DND-41 (cell line): Measurements from ENCODE around the gene C10orf120.

ENCODE experiments used
- EZH2 ChIP-seq: IDR thresholded peaks from 3 replicates; pipeline ENCODE4 v1.6.1; 2012; ENCODE audit warnings: borderline replicate concordance, low read depth, mild to moderate bottlenecking, moderate library complexity, low read length, inconsistent platforms; ENCODE audit not compliant: severe bottlenecking
- TF ChIP-seq, protein P1 (sequence below): IDR thresholded peaks from 2 replicates; pipeline ENCODE4 v1.5.1; 2012; ENCODE audit warnings: borderline replicate concordance, low read length, moderate library complexity, mild to moderate bottlenecking; ENCODE audit not compliant: poor library complexity, severe bottlenecking; ENCODE audit errors: extremely low read depth

DNA sequence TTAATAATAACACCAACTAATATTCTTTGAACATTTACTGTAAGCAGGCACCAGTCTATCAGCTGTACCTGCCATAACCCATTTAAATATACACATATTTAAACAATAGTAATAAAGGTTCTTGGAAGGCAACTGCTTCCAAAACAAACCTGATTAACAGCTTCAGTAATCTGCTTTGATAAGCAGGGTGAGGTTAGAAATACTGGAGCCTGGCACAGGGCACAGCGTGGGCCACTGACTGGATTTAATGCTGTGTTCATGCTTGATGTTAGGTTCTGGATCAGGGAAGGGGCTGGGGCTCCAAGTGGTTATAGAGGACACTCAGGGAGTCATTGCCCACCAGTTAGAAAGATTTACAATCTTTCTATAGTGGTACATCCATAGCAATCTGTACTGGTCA lies 10.9 kb upstream of the C10orf120 start:
- TF ChIP-seq EZH2: no peak
- TF ChIP-seq, protein P1, sequence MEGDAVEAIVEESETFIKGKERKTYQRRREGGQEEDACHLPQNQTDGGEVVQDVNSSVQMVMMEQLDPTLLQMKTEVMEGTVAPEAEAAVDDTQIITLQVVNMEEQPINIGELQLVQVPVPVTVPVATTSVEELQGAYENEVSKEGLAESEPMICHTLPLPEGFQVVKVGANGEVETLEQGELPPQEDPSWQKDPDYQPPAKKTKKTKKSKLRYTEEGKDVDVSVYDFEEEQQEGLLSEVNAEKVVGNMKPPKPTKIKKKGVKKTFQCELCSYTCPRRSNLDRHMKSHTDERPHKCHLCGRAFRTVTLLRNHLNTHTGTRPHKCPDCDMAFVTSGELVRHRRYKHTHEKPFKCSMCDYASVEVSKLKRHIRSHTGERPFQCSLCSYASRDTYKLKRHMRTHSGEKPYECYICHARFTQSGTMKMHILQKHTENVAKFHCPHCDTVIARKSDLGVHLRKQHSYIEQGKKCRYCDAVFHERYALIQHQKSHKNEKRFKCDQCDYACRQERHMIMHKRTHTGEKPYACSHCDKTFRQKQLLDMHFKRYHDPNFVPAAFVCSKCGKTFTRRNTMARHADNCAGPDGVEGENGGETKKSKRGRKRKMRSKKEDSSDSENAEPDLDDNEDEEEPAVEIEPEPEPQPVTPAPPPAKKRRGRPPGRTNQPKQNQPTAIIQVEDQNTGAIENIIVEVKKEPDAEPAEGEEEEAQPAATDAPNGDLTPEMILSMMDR: no peak
